NCI-H345 treated with DMSO at 0.1 percent for 48 hours (cell line): ENCODE measurements around the gene BMAL1.

Experiments used
- DNase-seq: peaks from one replicate; lab custom pipeline; 2025; ENCODE audit not compliant: unreplicated experiment; lab: John Stamatoyannopoulos, UW

BMAL1 gene

GRCh38 chr11:13338427-13339069 is 61.0 kb downstream of the BMAL1 start:
- DNase-seq, result no peak

GRCh38 chr11:13339195-13340153 is 61.9 kb downstream of the BMAL1 start:
- no peak for DNase-seq

- DNase-seq, result no peak
Observed at GRCh38 chr11:13341026-13341425, 63.4 kb downstream of the BMAL1 start.

GRCh38 chr11:13343067-13343466 is 65.5 kb downstream of the BMAL1 start:
- no peak for DNase-seq

- peak; percentile 73 for DNase-seq
Observed at GRCh38 chr11:13343931-13344717, 66.5 kb downstream of the BMAL1 start.

- DNase-seq, result no peak
Observed at GRCh38 chr11:13344818-13345217, 67.2 kb downstream of the BMAL1 start.

GRCh38 chr11:13346470-13346869 is 68.9 kb downstream of the BMAL1 start:
- DNase-seq, result no peak

GRCh38 chr11:13347901-13348300 is 70.3 kb downstream of the BMAL1 start:
- no peak for DNase-seq

- DNase-seq, result no peak
Observed at GRCh38 chr11:13348305-13348704, 70.7 kb downstream of the BMAL1 start.

GRCh38 chr11:13349046-13349445 is 71.5 kb downstream of the BMAL1 start:
- DNase-seq, result no peak

- DNase-seq, result no peak
Observed at GRCh38 chr11:13349581-13349980, 72.0 kb downstream of the BMAL1 start.

- no peak for DNase-seq
Observed at GRCh38 chr11:13352711-13353110, 75.1 kb downstream of the BMAL1 start.

- no peak for DNase-seq
Observed at GRCh38 chr11:13354335-13354734, 76.7 kb downstream of the BMAL1 start.

- DNase-seq, result no peak
Observed at GRCh38 chr11:13355191-13355590, 77.6 kb downstream of the BMAL1 start.

- no peak for DNase-seq
Observed at GRCh38 chr11:13357232-13357631, 79.6 kb downstream of the BMAL1 start.

GRCh38 chr11:13358596-13359270 is 81.1 kb downstream of the BMAL1 start:
- DNase-seq, result no peak

- DNase-seq, result no peak
Observed at GRCh38 chr11:13362596-13363109, 85.1 kb downstream of the BMAL1 start.

GRCh38 chr11:13364388-13364787 is 86.8 kb downstream of the BMAL1 start:
- no peak for DNase-seq

GRCh38 chr11:13366266-13367026 is 88.9 kb downstream of the BMAL1 start:
- no peak for DNase-seq

GRCh38 chr11:13367115-13367514 is 89.5 kb downstream of the BMAL1 start:
- DNase-seq, result no peak
